ENCODE data around the gene OSBPL1A.

DNA sequence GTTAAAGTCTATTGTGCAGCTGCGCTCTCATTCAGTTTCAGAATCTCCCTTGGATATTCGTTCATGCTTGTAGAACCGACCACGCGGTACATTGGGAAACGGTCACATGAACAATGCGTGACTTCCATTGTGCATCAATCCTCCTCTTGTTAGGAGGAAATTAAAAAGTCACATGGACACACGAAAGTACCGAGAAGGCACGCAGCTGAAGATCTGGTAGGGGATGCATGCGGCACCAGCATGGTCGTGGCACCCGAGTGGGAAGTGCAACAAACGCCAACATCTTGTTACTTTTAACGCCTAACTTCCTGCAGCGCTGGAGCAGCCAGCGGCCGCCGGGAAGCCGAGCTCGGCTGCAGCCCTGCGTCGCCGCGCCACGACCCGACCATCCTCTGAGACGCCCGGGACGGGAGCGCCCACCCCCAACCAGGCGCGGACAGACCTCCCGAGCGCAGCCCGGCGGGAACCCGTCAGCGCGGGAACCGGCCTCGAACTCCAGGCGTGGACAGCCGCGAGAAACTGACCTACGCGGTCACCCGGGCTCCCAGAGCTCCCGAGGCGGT is 412 bp downstream of the OSBPL1A start:
- TF ChIP-seq POLR2A (IDR thresholded peaks at IDR 0.05), result no peak
- TF ChIP-seq, protein P1, sequence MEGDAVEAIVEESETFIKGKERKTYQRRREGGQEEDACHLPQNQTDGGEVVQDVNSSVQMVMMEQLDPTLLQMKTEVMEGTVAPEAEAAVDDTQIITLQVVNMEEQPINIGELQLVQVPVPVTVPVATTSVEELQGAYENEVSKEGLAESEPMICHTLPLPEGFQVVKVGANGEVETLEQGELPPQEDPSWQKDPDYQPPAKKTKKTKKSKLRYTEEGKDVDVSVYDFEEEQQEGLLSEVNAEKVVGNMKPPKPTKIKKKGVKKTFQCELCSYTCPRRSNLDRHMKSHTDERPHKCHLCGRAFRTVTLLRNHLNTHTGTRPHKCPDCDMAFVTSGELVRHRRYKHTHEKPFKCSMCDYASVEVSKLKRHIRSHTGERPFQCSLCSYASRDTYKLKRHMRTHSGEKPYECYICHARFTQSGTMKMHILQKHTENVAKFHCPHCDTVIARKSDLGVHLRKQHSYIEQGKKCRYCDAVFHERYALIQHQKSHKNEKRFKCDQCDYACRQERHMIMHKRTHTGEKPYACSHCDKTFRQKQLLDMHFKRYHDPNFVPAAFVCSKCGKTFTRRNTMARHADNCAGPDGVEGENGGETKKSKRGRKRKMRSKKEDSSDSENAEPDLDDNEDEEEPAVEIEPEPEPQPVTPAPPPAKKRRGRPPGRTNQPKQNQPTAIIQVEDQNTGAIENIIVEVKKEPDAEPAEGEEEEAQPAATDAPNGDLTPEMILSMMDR (IDR thresholded peaks at IDR 0.05), result no peak
